ENCODE results near the gene CD48. TPM values are rescaled to one million over a fixed set of nuclear protein-coding genes. Genes with fewer than 3 reads are reported as not detected.

Gene CD48
- polyA plus RNA-seq, 3 donors, result 356 to 688 (median 363) TPM

- Histone ChIP-seq H3K27ac (ENCODE audit: low read depth in 1 of 2, low read length in 2 of 2) (peak overlapping the region in 1 of 2 donors; percentile 72), H3K36me3 (replicated peaks in 1 of 2; ENCODE audit: control insufficient read depth in 1 of 2, insufficient read depth in 2 of 2, low read length in 2 of 2) (no peaks in the 10 kb centered on the region), H3K4me3 (replicated peaks in 1 of 3; ENCODE audit: low read depth in 2 of 3, low read length in 3 of 3) (no peak overlapping the region), H3K9me3 (replicated peaks in 1 of 2; ENCODE audit: control insufficient read depth in 1 of 2, insufficient read depth in 1 of 2, low read length in 2 of 2) (peaks cover 5 to 8% of the 10 kb centered on the region in 2 donors), H3K9ac (ENCODE audit: insufficient read depth, low read length, poor library complexity, severe bottlenecking) (no peak overlapping the region), H2AFZ (ENCODE audit: insufficient read depth, low read depth, low read length, poor library complexity, severe bottlenecking) (no peak overlapping the region), H3K4me2 (replicated peaks; ENCODE audit: extremely low read depth, low read length, poor library complexity, severe bottlenecking) (no peak overlapping the region), H3K79me2 (ENCODE audit: insufficient read depth, low read length) (no peaks in the 10 kb centered on the region), H4K20me1 (ENCODE audit: insufficient read depth, low read length) (no peaks in the 10 kb centered on the region), H3K4me1 (ENCODE audit: control insufficient read depth in 1 of 2, insufficient read depth in 2 of 2, low read length in 2 of 2) (peaks cover 55 to 64% of the 10 kb centered on the region in 2 donors), H3K27me3 (ENCODE audit: control insufficient read depth in 2 of 2, insufficient read depth in 2 of 2, low read length in 2 of 2) (no peaks in the 10 kb centered on the region)
- Mint-ChIP-seq H3K27ac (peak overlapping the region in 3 of 7 donors; percentile 85 to 91 (median 88)), H3K9me3 (peaks cover 4 to 21% (median 16%) of the 10 kb centered on the region in 7 donors), H3K36me3 (peaks cover 9 to 10% of the 10 kb centered on the region in 2 donors), H3K4me3 (no peak overlapping the region), H3K4me1 (peaks cover 56% of the 10 kb centered on the region), H3K27me3 (ENCODE audit: low read depth in 3 of 3) (peaks cover 0 to 7% (median 3%) of the 10 kb centered on the region in 3 donors)
- no peak for TF ChIP-seq CTCF (IDR thresholded peaks at IDR 0.05)
- intact Hi-C loops (cut with micrococcal nuclease), result no loop called here
- DNase-seq, result no peak
- no CpG with 5 or more reads among the region's 2 CpGs for WGBS (ENCODE audit: insufficient coverage)
These were observed 26.6 kb upstream of the CD48 start for GRCh38 chr1:160738271-160738670.

- no peak overlapping the region for H2AFZ ChIP-seq (ENCODE audit: insufficient read depth, low read depth, low read length, poor library complexity, severe bottlenecking)
- no peaks in the 10 kb centered on the region for H3K79me2 ChIP-seq (ENCODE audit: insufficient read depth, low read length)
- H3K4me3 ChIP-seq (replicated peaks in 1 of 3; ENCODE audit: low read depth in 2 of 3, low read length in 3 of 3), result no peak overlapping the region
- no peaks in the 10 kb centered on the region for H3K36me3 ChIP-seq (replicated peaks in 1 of 2; ENCODE audit: control insufficient read depth in 1 of 2, insufficient read depth in 2 of 2, low read length in 2 of 2)
- Mint-ChIP-seq H3K27me3 (ENCODE audit: low read depth in 3 of 3) (peaks cover 0 to 7% (median 3%) of the 10 kb centered on the region in 3 donors), H3K9me3 (peaks cover 4 to 21% (median 16%) of the 10 kb centered on the region in 7 donors), H3K36me3 (peaks cover 9 to 12% of the 10 kb centered on the region in 2 donors), H3K4me3 (no peak overlapping the region), H3K27ac (peak overlapping the region in 5 of 7 donors; percentile 12 to 87 (median 33)), H3K4me1 (peaks cover 42% of the 10 kb centered on the region)
- no peaks in the 10 kb centered on the region for H4K20me1 ChIP-seq (ENCODE audit: insufficient read depth, low read length)
- H3K4me1 ChIP-seq (ENCODE audit: control insufficient read depth in 1 of 2, insufficient read depth in 2 of 2, low read length in 2 of 2), result peaks cover 33 to 44% of the 10 kb centered on the region in 2 donors
- no peak for TF ChIP-seq CTCF (IDR thresholded peaks at IDR 0.05)
- H3K27ac ChIP-seq (ENCODE audit: low read depth in 1 of 2, low read length in 2 of 2), result peak overlapping the region in 1 of 2 donors; percentile 61
- intact Hi-C loops (cut with micrococcal nuclease), result no loop called here
- DNase-seq, result no peak
- no peaks in the 10 kb centered on the region for H3K27me3 ChIP-seq (ENCODE audit: control insufficient read depth in 2 of 2, insufficient read depth in 2 of 2, low read length in 2 of 2)
- peak overlapping the region; percentile 15 for H3K4me2 ChIP-seq (replicated peaks; ENCODE audit: extremely low read depth, low read length, poor library complexity, severe bottlenecking)
- peaks cover 5 to 8% of the 10 kb centered on the region in 2 donors for H3K9me3 ChIP-seq (replicated peaks in 1 of 2; ENCODE audit: control insufficient read depth in 1 of 2, insufficient read depth in 1 of 2, low read length in 2 of 2)
- no peak overlapping the region for H3K9ac ChIP-seq (ENCODE audit: insufficient read depth, low read length, poor library complexity, severe bottlenecking)
These were observed 22.7 kb upstream of the CD48 start for GRCh38 chr1:160734301-160734700.

All from CD14-positive monocyte (primary cell).